H9 (cell line): ENCODE data around the gene IWS1. TPM values are rescaled to one million over a fixed set of nuclear protein-coding genes. Genes with fewer than 3 reads are reported as not detected.

ENCODE experiments used
- DNase-seq: peaks from one replicate; pipeline ENCODE4 v3.0.0-alpha.2; 2017
- H2AFZ ChIP-seq: one replicate; pipeline ENCODE4 v1.6.1; 2013; ENCODE audit warnings: mild to moderate bottlenecking, low read length, control low read depth, moderate library complexity
- H2AK5ac ChIP-seq: 2 replicates; pipeline ENCODE4 v1.6.1; 2013; ENCODE audit warnings: low read length, control low read depth, mixed read lengths; ENCODE audit not compliant: insufficient read length
- H2BK120ac ChIP-seq: one replicate; pipeline ENCODE4 v1.6.1; 2013; ENCODE audit warnings: low read depth, mild to moderate bottlenecking, low read length, control low read depth, inconsistent platforms; ENCODE audit not compliant: poor library complexity, severe bottlenecking
- H2BK12ac ChIP-seq: 2 replicates; pipeline ENCODE4 v1.6.1; 2013; ENCODE audit warnings: low read length, control low read depth, mixed read lengths, low read depth; ENCODE audit not compliant: insufficient read length
- H2BK15ac ChIP-seq: 2 replicates; pipeline ENCODE4 v1.6.1; 2013; ENCODE audit warnings: low read depth, low read length, control low read depth
- H2BK20ac ChIP-seq: one replicate; pipeline ENCODE4 v1.6.1; 2013; ENCODE audit warnings: low read depth, mild to moderate bottlenecking, low read length, control low read depth, inconsistent platforms; ENCODE audit not compliant: poor library complexity, severe bottlenecking
- H2BK5ac ChIP-seq: 2 replicates; pipeline ENCODE4 v1.6.1; 2013; ENCODE audit warnings: low read length, control low read depth, mixed read lengths; ENCODE audit not compliant: insufficient read length
- H3K14ac ChIP-seq: 2 replicates; pipeline ENCODE4 v1.6.1; 2013; ENCODE audit warnings: low read length, control low read depth; ENCODE audit not compliant: insufficient read depth
- H3K18ac ChIP-seq: 2 replicates; pipeline ENCODE4 v1.6.1; 2013; ENCODE audit warnings: low read depth, mild to moderate bottlenecking, mixed read lengths, low read length, control low read depth; ENCODE audit not compliant: insufficient read length
- H3K23ac ChIP-seq: 2 replicates; pipeline ENCODE4 v1.6.1; 2013; ENCODE audit warnings: low read length, control low read depth, mixed read lengths, low read depth; ENCODE audit not compliant: insufficient read length
- H3K23me2 ChIP-seq: 2 replicates; pipeline ENCODE4 v1.6.1; 2013; ENCODE audit warnings: low read depth, mild to moderate bottlenecking, mixed read lengths, low read length, control low read depth; ENCODE audit not compliant: insufficient read length, poor library complexity, severe bottlenecking
- H3K27ac ChIP-seq: 2 replicates; pipeline ENCODE4 v1.5.1; 2013; ENCODE audit warnings: low read length, control low read depth, mixed read lengths, low read depth; ENCODE audit not compliant: insufficient read length
- H3K27me3 ChIP-seq: 2 replicates; pipeline ENCODE4 v1.6.1; 2013; ENCODE audit warnings: low read length, control low read depth, inconsistent platforms; ENCODE audit not compliant: insufficient read depth
- H3K4ac ChIP-seq: 2 replicates; pipeline ENCODE4 v1.6.1; 2013; ENCODE audit warnings: low read depth, mild to moderate bottlenecking, control low read depth, inconsistent platforms, low read length, moderate library complexity
- H3K4me1 ChIP-seq: 2 replicates; pipeline ENCODE4 v1.6.1; 2013; ENCODE audit warnings: low read length, control low read depth, inconsistent platforms; ENCODE audit not compliant: insufficient read depth
- H3K4me2 ChIP-seq: 2 replicates; pipeline ENCODE4 v1.6.1; 2013; ENCODE audit warnings: low read length, control low read depth, mixed read lengths; ENCODE audit not compliant: insufficient read length, insufficient read depth
- H3K56ac ChIP-seq: 2 replicates; pipeline ENCODE4 v1.6.1; 2013; ENCODE audit warnings: low read depth, mild to moderate bottlenecking, mixed read lengths, low read length, control low read depth; ENCODE audit not compliant: insufficient read length
- H3K79me1 ChIP-seq: 2 replicates; pipeline ENCODE4 v1.6.1; 2013; ENCODE audit warnings: low read depth, mild to moderate bottlenecking, moderate library complexity, low read length, control low read depth, inconsistent platforms; ENCODE audit not compliant: insufficient read depth, poor library complexity, severe bottlenecking
- H3K79me2 ChIP-seq: 2 replicates; pipeline ENCODE4 v1.6.1; 2013; ENCODE audit warnings: low read length, control low read depth, inconsistent platforms; ENCODE audit not compliant: insufficient read depth
- H3K9ac ChIP-seq: 2 replicates; pipeline ENCODE4 v1.6.1; 2013; ENCODE audit warnings: low read length, control low read depth, mixed read lengths; ENCODE audit not compliant: insufficient read length; ENCODE audit errors: extremely low read depth
- H3K9me3 ChIP-seq: one replicate; pipeline ENCODE4 v1.6.1; 2013; ENCODE audit warnings: low read depth, low read length, inconsistent platforms; ENCODE audit not compliant: control insufficient read depth
- H3T11ph ChIP-seq: one replicate; pipeline ENCODE4 v1.6.1; 2013; ENCODE audit warnings: mild to moderate bottlenecking, low read length, control low read depth, inconsistent platforms
- H4K20me1 ChIP-seq: one replicate; pipeline ENCODE4 v1.6.1; 2013; ENCODE audit not compliant: control insufficient read depth, insufficient read length, insufficient read depth
- H4K5ac ChIP-seq: 2 replicates; pipeline ENCODE4 v1.6.1; 2013; ENCODE audit warnings: low read depth, mild to moderate bottlenecking, mixed read lengths, low read length, control low read depth; ENCODE audit not compliant: insufficient read length
- H4K8ac ChIP-seq: replicated peaks from 2 replicates; pipeline ENCODE4 v1.6.1; 2013; ENCODE audit warnings: low read length, control low read depth, mixed read lengths, low read depth; ENCODE audit not compliant: insufficient read length
- H4K91ac ChIP-seq: 2 replicates; pipeline ENCODE4 v1.6.1; 2013; ENCODE audit warnings: low read depth, mild to moderate bottlenecking, moderate library complexity, mixed read lengths, low read length, control low read depth; ENCODE audit not compliant: insufficient read length
- H3K27ac Mint-ChIP-seq, 3 experiments: 2 replicates in 2 of 3; 3 replicates in 1 of 3; pipeline ENCODE4 v1.8.0; 2020 to 2021; ENCODE audit warnings: mixed read lengths in 3 of 3, mild to moderate bottlenecking in 1 of 3, moderate library complexity in 1 of 3
- H3K27me3 Mint-ChIP-seq: 2 replicates; pipeline ENCODE4 v1.8.0; 2021; ENCODE audit warnings: low read depth, mild to moderate bottlenecking, moderate library complexity, mixed read lengths
- H3K36me3 Mint-ChIP-seq, 3 experiments: 2 replicates in 2 of 3; 3 replicates in 1 of 3; pipeline ENCODE4 v1.8.0; 2020 to 2021; ENCODE audit warnings: low read depth in 3 of 3, mixed read lengths in 3 of 3; ENCODE audit not compliant: insufficient read depth in 1 of 3
- H3K4me1 Mint-ChIP-seq, 2 experiments: 2 replicates each; pipeline ENCODE4 v1.8.0; 2020; ENCODE audit warnings: mixed read lengths in 2 of 2
- H3K4me3 Mint-ChIP-seq, 2 experiments: 2 replicates in 1 of 2; 3 replicates in 1 of 2; pipeline ENCODE4 v1.8.0; 2020 to 2021; ENCODE audit warnings: mild to moderate bottlenecking in 2 of 2, mixed read lengths in 2 of 2, moderate library complexity in 1 of 2
- H3K9me3 Mint-ChIP-seq, 2 experiments: 2 replicates in 1 of 2; 3 replicates in 1 of 2; pipeline ENCODE4 v1.8.0; 2020; ENCODE audit warnings: mild to moderate bottlenecking in 2 of 2, mixed read lengths in 2 of 2, moderate library complexity in 1 of 2
- CTCF ChIP-seq: fragments of 200-600 bp; sonication (generic); conservative IDR thresholded peaks from 3 replicates; pipeline ENCODE4 v1.8.0; 2021; ENCODE audit warnings: antibody characterized with exemption, mild to moderate bottlenecking
- WGBS: extraction: QIAGEN DNeasy Blood & Tissue Kit; methylation state at CpG from one replicate; pipeline ENCODE4 v1.1.7; 2013; ENCODE audit warnings: missing lambda C conversion rate, low lambda C conversion rate, mixed read lengths; ENCODE audit not compliant: insufficient read length; ENCODE audit errors: extremely low coverage; 5-methylcytosine and 5-hydroxymethylcytosine counted together
- total RNA-seq: library from RNA; stranded (reverse); gene quantifications from 2 replicates; pipeline ENCODE4 v1.2.1, GENCODE V29; 2021

The IWS1 gene
- total RNA-seq, 1 experiment from 2014 or later, result 66.2 TPM

GRCh38 chr2:127575941-127576432 lies 49.7 kb upstream of the IWS1 start:
- H3K9ac ChIP-seq, result no peak overlapping the region
- Mint-ChIP-seq H3K27me3 (no peaks in the 10 kb centered on the region; the same call in 1 of the 2 replicates), H3K4me1 (peaks cover 0 to 2% of the 10 kb centered on the region in 2 experiments; a peak in 1 of 4 replicates), H3K36me3 (no peaks in the 10 kb centered on the region; a peak in 1 of 7 replicates), H3K4me3 (no peak overlapping the region), H3K9me3 (no peaks in the 10 kb centered on the region), H3K27ac (peak overlapping the region in 1 of 3 experiments; percentile 28; a peak in 1 of 7 replicates)
- H4K91ac ChIP-seq, result no peak overlapping the region
- no peaks in the 10 kb centered on the region for H3K79me1 ChIP-seq
- WGBS, result no CpG with 5 or more reads among the region's 11 CpGs
- H3K4ac ChIP-seq, result no peak overlapping the region
- H4K20me1 ChIP-seq, result no peaks in the 10 kb centered on the region
- H3K4me2 ChIP-seq, result no peak overlapping the region
- H3K4me1 ChIP-seq, result no peaks in the 10 kb centered on the region
- no peak overlapping the region for H3K23ac ChIP-seq
- H3K23me2 ChIP-seq, result no peaks in the 10 kb centered on the region
- no peaks in the 10 kb centered on the region for H3K27me3 ChIP-seq
- no peaks in the 10 kb centered on the region for H3K79me2 ChIP-seq
- H2AK5ac ChIP-seq, result no peak overlapping the region
- H2BK5ac ChIP-seq, result no peak overlapping the region
- H2BK20ac ChIP-seq, result no peak overlapping the region
- no peak overlapping the region for H3K27ac ChIP-seq
- no peak for DNase-seq
- no peak overlapping the region for H2BK120ac ChIP-seq
- H3K14ac ChIP-seq, result no peak overlapping the region
- no peak overlapping the region for H4K5ac ChIP-seq
- no peak overlapping the region for H2BK15ac ChIP-seq
- H4K8ac ChIP-seq, result no peak overlapping the region
- no peak overlapping the region for H3T11ph ChIP-seq
- H2BK12ac ChIP-seq, result no peak overlapping the region
- H3K18ac ChIP-seq, result no peak overlapping the region
- TF ChIP-seq CTCF, result no peak
- no peaks in the 10 kb centered on the region for H3K9me3 ChIP-seq
- H3K56ac ChIP-seq, result no peak overlapping the region
- H2AFZ ChIP-seq, result no peak overlapping the region
